ENCODE measurements around the gene CTNNA1.
"Not testable (repeated sequence)": the region's sequence is repeated elsewhere in the genome, so short reads cannot be mapped to it uniquely, and the experiment has no call there.

Gene CTNNA1, protein sequence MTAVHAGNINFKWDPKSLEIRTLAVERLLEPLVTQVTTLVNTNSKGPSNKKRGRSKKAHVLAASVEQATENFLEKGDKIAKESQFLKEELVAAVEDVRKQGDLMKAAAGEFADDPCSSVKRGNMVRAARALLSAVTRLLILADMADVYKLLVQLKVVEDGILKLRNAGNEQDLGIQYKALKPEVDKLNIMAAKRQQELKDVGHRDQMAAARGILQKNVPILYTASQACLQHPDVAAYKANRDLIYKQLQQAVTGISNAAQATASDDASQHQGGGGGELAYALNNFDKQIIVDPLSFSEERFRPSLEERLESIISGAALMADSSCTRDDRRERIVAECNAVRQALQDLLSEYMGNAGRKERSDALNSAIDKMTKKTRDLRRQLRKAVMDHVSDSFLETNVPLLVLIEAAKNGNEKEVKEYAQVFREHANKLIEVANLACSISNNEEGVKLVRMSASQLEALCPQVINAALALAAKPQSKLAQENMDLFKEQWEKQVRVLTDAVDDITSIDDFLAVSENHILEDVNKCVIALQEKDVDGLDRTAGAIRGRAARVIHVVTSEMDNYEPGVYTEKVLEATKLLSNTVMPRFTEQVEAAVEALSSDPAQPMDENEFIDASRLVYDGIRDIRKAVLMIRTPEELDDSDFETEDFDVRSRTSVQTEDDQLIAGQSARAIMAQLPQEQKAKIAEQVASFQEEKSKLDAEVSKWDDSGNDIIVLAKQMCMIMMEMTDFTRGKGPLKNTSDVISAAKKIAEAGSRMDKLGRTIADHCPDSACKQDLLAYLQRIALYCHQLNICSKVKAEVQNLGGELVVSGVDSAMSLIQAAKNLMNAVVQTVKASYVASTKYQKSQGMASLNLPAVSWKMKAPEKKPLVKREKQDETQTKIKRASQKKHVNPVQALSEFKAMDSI

GRCh38 chr5:138752951-138753793 lies at the start of gene CTNNA1:
TSS of gene CTNNA1 (plus strand) at chr5:138753425. CDS start at chr5:138781925, 28,500 bp downstream.
- TF ChIP-seq MYC (IDR thresholded peaks at IDR 0.05; ENCODE audit: low read depth, low read length) (no peak), CTCF (IDR thresholded peaks at IDR 0.05; ENCODE audit: low read depth, low read length) (no peak), MAX (IDR thresholded peaks at IDR 0.05; ENCODE audit: low read depth, low read length) (no peak), POLR2A (IDR thresholded peaks at IDR 0.05; ENCODE audit: extremely low read depth, insufficient read length) (peak; percentile 47)
- peak; percentile 72 for DNase-seq (ENCODE audit: low read depth)
- H3K4me3 ChIP-seq (ENCODE audit: low read depth, low read length): peak within 1 kb of the TSS; percentile 78

- H3K4me3 ChIP-seq (ENCODE audit: low read depth, low read length); DNase-seq (ENCODE audit: low read depth): not testable (repeated sequence)
Measured at GRCh38 chr5:138703777-138704176, 49.4 kb upstream of the CTNNA1 start.

DNA sequence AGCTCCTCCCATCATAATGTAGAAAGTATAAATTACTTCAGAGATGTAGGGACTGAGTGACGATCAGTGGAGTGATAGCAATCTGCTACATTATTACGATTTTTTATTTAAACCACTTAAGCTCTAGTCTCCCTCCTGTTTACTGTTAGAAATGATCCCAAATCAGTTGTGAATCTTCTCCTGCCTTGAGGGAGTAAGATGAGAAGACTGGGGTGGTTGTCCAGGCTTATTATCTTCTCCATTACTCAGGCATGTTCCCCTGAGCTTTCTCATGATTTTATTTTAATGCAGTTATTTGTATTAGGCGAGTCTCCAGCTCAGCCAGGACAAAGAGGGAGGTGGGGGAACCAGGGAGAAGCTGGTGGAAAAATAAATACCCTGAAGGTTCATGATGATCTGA lies 48.2 kb upstream of the CTNNA1 start:
- no peak for TF ChIP-seq CTCF (IDR thresholded peaks at IDR 0.05; ENCODE audit: low read depth, low read length)
- TF ChIP-seq MYC (IDR thresholded peaks at IDR 0.05; ENCODE audit: low read depth, low read length): no peak
- TF ChIP-seq MAX (IDR thresholded peaks at IDR 0.05; ENCODE audit: low read depth, low read length): no peak
- TF ChIP-seq POLR2A (IDR thresholded peaks at IDR 0.05; ENCODE audit: extremely low read depth, insufficient read length): no peak
- no peak for DNase-seq (ENCODE audit: low read depth)

GRCh38 chr5:138705567-138705966 lies 47.7 kb upstream of the CTNNA1 start:
- no peak for DNase-seq (ENCODE audit: low read depth)
- no peak overlapping the region for H3K4me3 ChIP-seq (ENCODE audit: low read depth, low read length)
- TF ChIP-seq CTCF (IDR thresholded peaks at IDR 0.05; ENCODE audit: low read depth, low read length) (no peak), POLR2A (IDR thresholded peaks at IDR 0.05; ENCODE audit: extremely low read depth, insufficient read length) (no peak), MAX (IDR thresholded peaks at IDR 0.05; ENCODE audit: low read depth, low read length) (no peak), MYC (IDR thresholded peaks at IDR 0.05; ENCODE audit: low read depth, low read length) (no peak)

More for the DNA sequence above, 48.2 kb upstream of the CTNNA1 start:
- no peak overlapping the region for H3K4me3 ChIP-seq (ENCODE audit: low read depth, low read length)

DNA sequence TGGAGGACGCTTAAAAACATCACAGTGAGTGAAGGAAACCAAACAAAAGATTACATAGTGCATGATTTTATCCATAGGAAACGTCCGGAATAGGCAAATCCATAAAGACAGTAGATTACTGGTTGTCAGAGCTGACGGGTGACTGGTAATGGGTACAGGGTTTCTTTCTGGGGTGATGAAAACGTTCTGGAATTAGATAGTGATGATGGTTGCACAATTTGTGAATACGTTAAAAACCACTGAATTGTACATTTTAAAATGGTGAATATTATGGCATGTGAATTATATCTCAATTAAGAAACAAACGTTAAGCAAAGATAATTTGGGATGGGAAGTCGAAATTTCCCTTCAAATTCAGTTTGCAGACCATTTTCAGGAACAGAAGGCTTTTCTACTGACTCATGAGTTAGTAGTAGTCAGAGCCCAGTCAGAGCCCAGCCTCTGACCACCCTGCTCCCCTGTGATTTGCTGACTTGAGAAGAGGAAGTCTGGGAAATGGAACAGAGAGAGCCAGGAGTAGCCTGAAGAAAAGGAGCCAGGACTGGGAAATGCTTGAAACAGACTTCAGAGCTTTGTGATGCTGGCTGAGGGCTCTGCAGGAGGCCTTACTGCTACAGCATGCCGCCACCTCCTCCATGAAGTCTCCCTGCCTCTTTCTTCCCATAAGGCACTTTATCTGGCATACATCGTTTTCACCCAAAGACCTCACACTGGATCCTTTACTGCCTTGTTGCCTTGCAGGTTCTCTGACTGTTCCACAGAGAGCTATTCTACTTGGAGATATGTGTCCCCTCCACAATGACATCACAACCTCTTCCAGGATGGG lies 46.4 kb upstream of the CTNNA1 start:
- H3K4me3 ChIP-seq (ENCODE audit: low read depth, low read length): no peak overlapping the region
- no peak for TF ChIP-seq CTCF (IDR thresholded peaks at IDR 0.05; ENCODE audit: low read depth, low read length)
- no peak for TF ChIP-seq POLR2A (IDR thresholded peaks at IDR 0.05; ENCODE audit: extremely low read depth, insufficient read length)
- TF ChIP-seq MYC (IDR thresholded peaks at IDR 0.05; ENCODE audit: low read depth, low read length): no peak
- no peak for TF ChIP-seq MAX (IDR thresholded peaks at IDR 0.05; ENCODE audit: low read depth, low read length)
- peak; percentile 75 for DNase-seq (ENCODE audit: low read depth)

Measured in NB4 (cell line).